Measurements from ENCODE around the gene LRRC4C.

LRRC4C gene

GRCh38 chr11:40506226-40506625 lies 953.2 kb downstream of the LRRC4C start:
- H3K4me2 ChIP-seq (ENCODE audit: low read length), result no peak overlapping the region
- no peak overlapping the region for H3K27ac ChIP-seq (ENCODE audit: low read depth, low read length, poor library complexity, severe bottlenecking)
- no peaks in the 10 kb centered on the region for H3K9me2 ChIP-seq (ENCODE audit: low read depth, low read length)
- H3K27me3 ChIP-seq (ENCODE audit: insufficient read depth, low read length), result no peaks in the 10 kb centered on the region
- no peak overlapping the region for H3K9ac ChIP-seq (ENCODE audit: low read length)
- H4K20me1 ChIP-seq (ENCODE audit: insufficient read depth, low read length), result no peaks in the 10 kb centered on the region
- no peak overlapping the region for H3K4me3 ChIP-seq (ENCODE audit: low read depth, low read length, poor library complexity, severe bottlenecking)
- no peaks in the 10 kb centered on the region for H3K9me3 ChIP-seq (ENCODE audit: low read length)
- H3K79me2 ChIP-seq (ENCODE audit: insufficient read depth, low read length), result no peaks in the 10 kb centered on the region
- no peak overlapping the region for H2AFZ ChIP-seq (ENCODE audit: low read length)
- no peaks in the 10 kb centered on the region for H3K36me3 ChIP-seq (ENCODE audit: insufficient read depth, low read length)
- H3K4me1 ChIP-seq (ENCODE audit: insufficient read depth, low read length, severe bottlenecking), result no peaks in the 10 kb centered on the region
- no peak for TF ChIP-seq CTCF (IDR thresholded peaks at IDR 0.05; ENCODE audit: low read length)
- TF ChIP-seq EZH2 (IDR thresholded peaks at IDR 0.05; ENCODE audit: borderline replicate concordance, low read length), result no peak
- no peaks in the 10 kb centered on the region for H3F3A ChIP-seq (ENCODE audit: insufficient read depth, low read length)

- H3K36me3 ChIP-seq (ENCODE audit: insufficient read depth, low read length), result no peaks in the 10 kb centered on the region
- no peak overlapping the region for H3K4me3 ChIP-seq (ENCODE audit: low read depth, low read length, poor library complexity, severe bottlenecking)
- no peaks in the 10 kb centered on the region for H4K20me1 ChIP-seq (ENCODE audit: insufficient read depth, low read length)
- no peak overlapping the region for H3K27ac ChIP-seq (ENCODE audit: low read depth, low read length, poor library complexity, severe bottlenecking)
- no peaks in the 10 kb centered on the region for H3K27me3 ChIP-seq (ENCODE audit: insufficient read depth, low read length)
- H2AFZ ChIP-seq (ENCODE audit: low read length), result no peak overlapping the region
- no peaks in the 10 kb centered on the region for H3K79me2 ChIP-seq (ENCODE audit: insufficient read depth, low read length)
- H3K4me1 ChIP-seq (ENCODE audit: insufficient read depth, low read length, severe bottlenecking), result no peaks in the 10 kb centered on the region
- no peak overlapping the region for H3K9ac ChIP-seq (ENCODE audit: low read length)
- H3K4me2 ChIP-seq (ENCODE audit: low read length), result no peak overlapping the region
- no peaks in the 10 kb centered on the region for H3K9me3 ChIP-seq (ENCODE audit: low read length)
- no peaks in the 10 kb centered on the region for H3K9me2 ChIP-seq (ENCODE audit: low read depth, low read length)
- no peaks in the 10 kb centered on the region for H3F3A ChIP-seq (ENCODE audit: insufficient read depth, low read length)
- TF ChIP-seq EZH2 (IDR thresholded peaks at IDR 0.05; ENCODE audit: borderline replicate concordance, low read length), result no peak
- no peak for TF ChIP-seq CTCF (IDR thresholded peaks at IDR 0.05; ENCODE audit: low read length)
These were observed 968.1 kb downstream of the LRRC4C start for GRCh38 chr11:40491341-40491740.

GRCh38 chr11:40467771-40468170 lies 991.7 kb downstream of the LRRC4C start:
- Histone ChIP-seq H3F3A (ENCODE audit: insufficient read depth, low read length) (no peaks in the 10 kb centered on the region), H3K27ac (ENCODE audit: low read depth, low read length, poor library complexity, severe bottlenecking) (no peak overlapping the region), H3K9me3 (ENCODE audit: low read length) (no peaks in the 10 kb centered on the region), H2AFZ (ENCODE audit: low read length) (no peak overlapping the region), H3K79me2 (ENCODE audit: insufficient read depth, low read length) (no peaks in the 10 kb centered on the region), H3K4me3 (ENCODE audit: low read depth, low read length, poor library complexity, severe bottlenecking) (no peak overlapping the region), H3K27me3 (ENCODE audit: insufficient read depth, low read length) (no peaks in the 10 kb centered on the region), H4K20me1 (ENCODE audit: insufficient read depth, low read length) (no peaks in the 10 kb centered on the region), H3K9me2 (ENCODE audit: low read depth, low read length) (no peaks in the 10 kb centered on the region), H3K36me3 (ENCODE audit: insufficient read depth, low read length) (no peaks in the 10 kb centered on the region), H3K4me2 (ENCODE audit: low read length) (no peak overlapping the region), H3K4me1 (ENCODE audit: insufficient read depth, low read length, severe bottlenecking) (no peaks in the 10 kb centered on the region), H3K9ac (ENCODE audit: low read length) (no peak overlapping the region)
- TF ChIP-seq EZH2 (IDR thresholded peaks at IDR 0.05; ENCODE audit: borderline replicate concordance, low read length) (no peak), CTCF (IDR thresholded peaks at IDR 0.05; ENCODE audit: low read length) (no peak)

All from OCI-LY1 (cell line).